Effector CD4-positive, alpha-beta T cell (primary cell): ENCODE results near the gene CMKLR1.

ENCODE experiments used
- DNase-seq: peaks from one replicate; pipeline ENCODE4 v3.0.0-alpha.2; 2020

CMKLR1 gene

DNA sequence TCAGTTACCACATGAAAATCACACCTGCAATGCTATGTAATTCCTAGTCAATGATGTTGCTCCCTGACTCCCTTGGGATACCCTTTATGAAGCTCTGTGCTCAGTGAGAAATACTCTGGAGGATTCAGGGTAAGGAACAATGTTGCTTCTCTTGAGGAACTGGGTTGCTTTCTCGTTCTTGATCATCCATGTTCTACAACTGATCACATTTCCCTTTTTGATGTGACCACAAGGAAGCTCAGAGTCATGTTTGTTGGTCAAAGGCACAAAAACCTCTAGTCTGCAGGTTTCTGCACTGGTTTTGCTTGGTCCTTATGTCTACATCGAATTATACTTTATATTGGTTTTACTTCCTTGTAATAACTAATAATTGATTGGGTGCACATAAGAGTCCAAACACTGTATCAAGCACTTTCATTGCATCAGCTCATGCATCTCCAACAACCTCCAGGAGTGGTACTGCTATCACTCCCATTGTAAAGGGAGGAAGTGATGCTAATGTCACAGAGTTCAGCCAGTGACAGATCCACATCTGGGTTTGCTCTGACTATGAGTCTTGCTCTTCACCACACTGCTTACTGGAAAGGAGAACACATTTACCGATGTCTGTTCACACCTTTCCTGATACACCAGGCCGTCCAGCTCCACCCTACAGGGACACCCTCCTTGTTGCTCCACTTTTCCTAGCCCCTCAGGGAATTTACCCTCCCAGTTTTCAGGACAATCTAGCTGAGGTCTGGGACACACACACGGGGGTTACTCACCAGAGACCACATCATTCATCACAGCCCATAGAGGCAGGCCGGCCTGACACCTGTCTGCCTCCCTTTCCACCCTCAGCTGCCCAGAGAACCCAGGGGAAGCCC is 41.0 kb downstream of the CMKLR1 start:
- DNase-seq: no peak

DNA sequence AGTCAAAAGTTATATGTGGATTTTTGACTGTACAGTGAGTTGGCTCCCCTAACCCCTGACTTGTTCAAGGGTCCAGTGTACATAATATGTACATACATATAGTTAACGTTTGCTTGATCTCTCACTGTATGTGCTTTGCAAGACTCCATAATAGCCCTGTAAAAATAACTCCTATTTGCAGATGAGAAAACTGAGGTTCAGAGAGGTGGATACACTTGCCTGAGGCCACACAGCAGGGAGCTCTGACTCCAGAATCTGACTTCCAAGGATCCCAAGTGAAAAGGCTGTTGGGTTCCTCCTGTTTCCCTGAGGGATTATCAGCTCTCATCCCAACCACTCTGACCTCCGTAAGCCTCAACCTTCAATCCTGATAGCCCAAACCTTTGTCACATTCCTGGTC is 41.7 kb downstream of the CMKLR1 start:
- DNase-seq: no peak

DNA sequence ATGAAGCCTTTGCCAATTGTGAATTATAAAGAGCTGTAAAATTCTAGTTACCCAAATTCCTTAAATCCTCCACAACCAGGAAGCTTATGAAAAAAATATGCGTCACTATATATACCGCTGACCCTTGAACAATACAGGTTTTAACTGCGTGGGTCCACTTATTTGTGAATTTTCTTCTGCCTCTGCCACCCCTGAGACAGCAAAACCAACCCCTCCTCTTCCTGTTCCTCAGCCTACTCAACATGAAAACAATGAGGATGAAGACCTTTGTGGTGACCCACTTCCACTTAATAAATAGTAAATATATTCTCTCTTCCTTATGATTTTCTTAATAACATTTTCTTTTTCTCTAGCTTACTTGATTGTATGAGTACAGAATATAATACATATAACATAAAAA is 42.2 kb downstream of the CMKLR1 start:
- no peak for DNase-seq

DNA sequence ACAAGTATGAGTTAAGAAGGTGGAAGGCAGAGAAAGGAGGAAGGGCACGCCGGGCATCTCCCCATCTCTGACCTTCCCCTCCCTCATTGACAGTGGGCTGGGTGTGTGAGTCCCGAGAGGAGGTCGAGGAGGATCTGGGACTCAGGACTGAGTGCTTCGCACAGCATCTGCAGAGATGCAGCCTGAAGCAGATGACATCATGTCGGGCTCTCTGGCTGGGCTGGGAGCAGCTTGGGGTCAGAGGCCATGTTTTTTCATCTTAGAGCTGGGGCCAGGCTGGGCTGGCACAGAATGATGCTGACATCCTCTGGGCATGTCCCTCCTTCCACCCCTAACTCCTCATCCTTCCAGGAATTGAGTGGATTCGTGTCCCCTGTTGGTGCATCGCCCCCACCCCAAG is 43.5 kb downstream of the CMKLR1 start:
- DNase-seq: no peak

DNA sequence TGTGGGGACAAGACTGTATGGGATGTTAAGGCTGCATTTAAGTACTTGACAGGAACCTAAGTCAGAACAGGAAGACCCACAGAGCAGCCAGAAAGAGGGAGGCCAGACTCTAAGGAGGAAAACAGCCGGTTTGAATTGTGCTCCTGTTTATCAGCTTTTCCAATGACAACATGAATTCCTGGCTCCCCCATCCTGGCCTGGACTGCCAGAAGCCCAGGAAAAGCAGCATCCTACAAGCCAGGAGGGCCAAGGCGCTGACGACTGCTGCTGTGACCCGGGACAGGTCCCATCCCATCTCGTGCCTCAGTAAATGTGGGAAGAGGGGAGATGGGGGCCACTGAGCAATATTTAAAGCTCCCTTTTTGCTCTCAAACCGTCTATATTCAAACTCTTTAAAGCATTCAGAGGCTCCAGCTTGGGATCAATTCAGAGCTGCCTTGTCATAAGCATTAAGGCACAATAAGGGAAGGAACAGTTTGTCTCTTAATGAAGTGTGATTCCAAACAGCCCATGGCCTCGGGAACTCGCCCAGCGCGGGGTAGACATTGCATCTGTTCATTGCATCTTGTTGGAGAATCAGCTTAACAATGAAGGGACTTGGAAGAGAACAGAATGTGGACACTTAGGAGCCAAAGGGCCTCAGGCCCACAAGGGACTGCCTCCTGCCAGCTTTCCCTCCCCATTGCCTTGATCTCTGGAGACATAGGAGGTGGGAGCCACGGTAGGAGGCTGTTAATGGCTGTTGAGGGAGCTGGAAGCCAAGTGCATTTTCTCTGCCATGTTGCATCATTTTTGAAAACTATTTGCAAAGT is 49.6 kb downstream of the CMKLR1 start:
- no peak for DNase-seq

DNA sequence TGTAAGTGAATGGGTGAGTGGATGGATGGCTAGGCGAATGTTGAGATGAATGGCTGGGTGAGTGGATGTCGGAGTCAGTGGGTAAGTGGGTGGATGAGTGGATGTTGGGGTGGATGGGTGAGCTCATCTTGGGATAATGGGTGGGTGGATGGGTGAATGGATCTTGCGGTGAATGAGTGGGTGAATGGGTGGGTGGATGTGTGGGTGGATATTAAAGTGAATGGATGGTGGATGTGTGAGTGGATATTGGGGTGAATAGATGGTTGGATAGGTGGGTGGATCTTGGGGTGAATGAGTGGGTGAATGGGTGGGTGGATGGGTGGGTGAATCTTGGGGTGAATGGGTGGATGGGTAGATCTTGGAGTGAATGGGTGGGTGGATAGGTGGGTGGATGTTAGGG is 51.9 kb downstream of the CMKLR1 start:
- no peak for DNase-seq

DNA sequence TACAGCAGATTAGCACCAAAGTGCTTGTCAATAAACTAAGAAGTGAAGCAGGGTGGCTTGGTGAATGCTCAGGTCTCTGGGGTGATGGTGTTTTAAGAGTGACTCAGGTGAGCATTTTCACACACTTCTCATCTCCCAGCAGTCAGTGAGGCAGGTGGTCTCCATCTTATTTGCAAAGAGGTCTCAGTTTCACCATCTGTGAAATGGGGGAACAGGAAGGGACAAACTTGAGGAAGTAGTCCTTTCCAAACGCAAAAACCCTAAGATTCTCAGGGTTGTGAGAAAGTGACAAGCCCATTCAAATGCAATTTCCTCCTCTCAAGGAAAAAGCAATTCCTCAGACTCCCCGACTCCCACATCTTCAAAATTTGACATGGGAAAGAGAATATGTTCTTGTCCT is 54.1 kb downstream of the CMKLR1 start:
- DNase-seq: no peak

DNA sequence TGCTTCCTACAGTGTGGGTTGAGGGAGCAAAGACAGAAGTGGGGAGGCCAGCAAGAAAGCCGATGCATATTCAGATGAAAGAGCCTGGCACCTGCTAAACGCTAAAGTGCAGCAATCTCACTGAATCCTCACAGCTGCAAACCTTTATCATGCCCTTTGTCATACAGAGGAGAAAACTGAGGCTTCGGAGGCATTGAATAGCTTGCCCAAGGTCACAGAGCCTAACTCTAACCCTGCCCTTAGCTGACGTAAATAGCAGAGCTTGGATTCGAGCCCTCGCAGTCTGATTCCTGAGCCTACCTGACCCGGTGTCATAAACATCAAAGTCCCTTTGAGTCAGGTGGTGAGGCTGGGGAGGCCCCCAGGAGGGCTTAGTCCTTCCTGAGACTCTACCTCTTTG is 54.9 kb downstream of the CMKLR1 start:
- DNase-seq: no peak

DNA sequence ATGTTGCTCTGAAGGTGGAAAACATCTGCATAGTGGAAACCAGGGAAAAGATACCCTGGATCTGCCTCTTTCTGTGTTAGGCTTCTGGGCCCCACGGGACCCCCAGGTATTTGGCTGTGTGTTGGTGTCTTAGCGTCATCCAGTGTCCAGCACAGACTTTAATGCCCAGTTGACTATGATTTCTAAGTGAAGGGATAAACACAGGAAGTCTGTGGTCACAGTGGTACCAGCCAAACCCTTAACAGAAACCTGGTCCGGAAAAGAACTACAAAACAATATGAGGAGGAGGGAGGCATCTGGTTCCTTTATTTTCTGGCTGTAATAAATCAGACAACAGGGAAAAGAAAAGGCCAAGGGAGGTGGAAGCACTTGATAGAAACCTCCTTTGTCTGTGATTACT is 56.4 kb downstream of the CMKLR1 start:
- DNase-seq: no peak

DNA sequence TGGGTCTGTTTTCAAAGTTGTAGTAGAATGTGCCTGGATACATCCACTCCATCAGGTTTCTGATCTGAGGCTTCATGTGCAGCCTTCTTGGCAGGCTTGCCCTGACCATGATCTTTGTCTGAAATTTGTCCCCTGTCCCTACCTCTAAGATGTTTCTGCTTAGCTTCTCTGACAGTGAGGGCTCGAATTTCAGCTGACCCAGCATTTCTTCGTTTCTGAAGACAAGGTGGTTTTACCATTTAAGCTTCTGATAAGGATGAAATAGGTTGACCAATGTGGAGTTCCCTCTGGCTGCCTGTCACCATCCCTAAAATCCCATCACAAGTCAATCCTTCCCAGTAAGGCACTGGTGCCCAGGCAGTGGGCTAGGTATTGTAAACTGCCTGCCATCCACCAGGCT is 57.0 kb downstream of the CMKLR1 start:
- no peak for DNase-seq

DNA sequence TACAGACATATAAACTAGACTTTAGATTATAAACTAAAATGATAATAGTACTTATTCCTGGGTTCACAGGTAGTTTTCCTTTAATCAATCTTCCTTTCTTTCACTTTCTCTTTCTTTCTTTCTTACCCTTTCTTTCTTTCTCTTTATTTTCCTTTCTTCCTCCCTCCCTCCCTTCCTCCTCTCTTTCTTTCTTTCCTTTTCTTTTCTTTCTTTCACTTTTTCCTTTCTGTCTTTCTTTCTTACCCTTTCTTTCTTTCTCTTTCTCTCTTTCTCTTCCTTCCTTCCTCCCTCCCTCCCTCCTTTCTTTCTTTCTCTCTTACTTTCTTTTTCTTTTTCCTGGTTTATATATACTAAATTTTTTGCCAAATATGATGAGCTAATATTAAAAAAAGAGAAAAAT is 61.5 kb downstream of the CMKLR1 start:
- DNase-seq: no peak

DNA sequence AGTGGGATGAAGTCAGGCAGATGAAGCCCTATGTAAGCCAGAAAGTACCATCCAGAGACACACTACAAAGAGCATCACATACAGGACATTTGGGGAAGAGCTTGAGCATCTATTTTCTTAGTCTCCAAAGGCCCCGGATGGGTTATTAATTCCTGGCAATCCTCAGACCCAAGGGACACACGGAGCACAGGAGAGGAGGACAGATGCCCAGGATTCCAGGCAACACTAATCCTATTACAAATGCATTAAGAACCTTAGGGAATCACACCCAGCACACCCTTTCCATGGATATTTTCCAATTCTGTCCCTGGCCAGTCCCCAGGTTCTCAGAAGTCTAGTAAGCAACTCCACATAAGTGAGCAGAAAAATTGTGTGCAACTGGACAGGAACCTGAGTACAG is 65.9 kb downstream of the CMKLR1 start:
- DNase-seq: no peak

DNA sequence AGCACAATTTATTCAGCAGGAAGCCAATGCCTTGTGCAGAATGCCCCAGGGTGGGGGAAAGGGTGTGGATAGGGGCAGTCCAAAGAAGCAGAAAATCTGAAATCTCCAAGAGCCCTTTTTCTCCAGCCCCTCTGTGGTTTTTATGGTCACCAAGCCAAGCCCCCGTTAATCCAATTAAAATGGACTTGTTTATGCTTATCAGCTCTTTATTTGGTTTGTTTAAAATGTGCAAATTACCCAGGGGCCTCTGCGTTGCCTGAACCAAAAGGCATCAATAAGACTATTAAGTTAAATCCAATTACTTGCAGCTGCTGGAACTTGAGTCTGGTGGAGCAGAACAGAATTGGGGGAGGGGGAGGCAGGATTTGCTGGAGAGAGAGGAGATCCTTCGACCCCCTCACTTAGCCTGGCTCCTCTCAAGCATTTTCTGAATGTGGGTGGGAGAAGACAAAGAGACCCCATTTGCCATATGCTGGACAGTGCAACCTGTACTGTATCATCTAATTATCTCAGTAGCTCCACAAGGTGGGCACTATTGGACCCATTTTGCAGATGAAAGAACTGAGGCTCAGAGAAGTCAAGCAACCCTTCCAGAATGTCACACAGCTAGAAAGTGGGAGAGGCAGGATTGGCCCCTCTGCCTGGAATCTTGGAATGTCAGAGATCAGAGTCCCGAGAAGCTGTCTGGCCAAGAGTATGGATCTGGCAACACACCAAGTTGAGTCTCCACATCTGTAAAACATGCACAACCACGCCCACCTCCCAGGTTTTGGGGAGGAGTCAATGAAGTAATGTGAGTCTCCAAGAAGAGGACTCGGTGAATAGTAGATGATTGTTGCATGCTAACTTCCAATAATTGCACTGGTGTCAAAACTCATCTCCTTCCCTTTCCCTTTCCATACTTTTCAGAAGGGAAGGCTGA is 66.9 kb downstream of the CMKLR1 start:
- DNase-seq: no peak

DNA sequence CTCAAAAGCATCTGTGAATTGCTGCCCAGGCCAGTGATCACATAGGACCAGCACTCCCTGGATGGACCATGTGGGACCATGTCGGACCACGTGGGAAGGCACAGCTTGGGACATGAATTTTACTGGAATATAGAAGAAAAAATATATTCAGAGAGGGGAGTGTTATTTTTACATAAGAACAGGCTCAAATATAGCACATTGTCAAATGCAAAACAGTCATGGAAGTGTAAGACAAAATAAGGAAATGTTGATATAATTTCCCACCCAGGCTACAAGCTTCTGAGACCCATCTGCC is 68.3 kb downstream of the CMKLR1 start:
- DNase-seq: no peak

DNA sequence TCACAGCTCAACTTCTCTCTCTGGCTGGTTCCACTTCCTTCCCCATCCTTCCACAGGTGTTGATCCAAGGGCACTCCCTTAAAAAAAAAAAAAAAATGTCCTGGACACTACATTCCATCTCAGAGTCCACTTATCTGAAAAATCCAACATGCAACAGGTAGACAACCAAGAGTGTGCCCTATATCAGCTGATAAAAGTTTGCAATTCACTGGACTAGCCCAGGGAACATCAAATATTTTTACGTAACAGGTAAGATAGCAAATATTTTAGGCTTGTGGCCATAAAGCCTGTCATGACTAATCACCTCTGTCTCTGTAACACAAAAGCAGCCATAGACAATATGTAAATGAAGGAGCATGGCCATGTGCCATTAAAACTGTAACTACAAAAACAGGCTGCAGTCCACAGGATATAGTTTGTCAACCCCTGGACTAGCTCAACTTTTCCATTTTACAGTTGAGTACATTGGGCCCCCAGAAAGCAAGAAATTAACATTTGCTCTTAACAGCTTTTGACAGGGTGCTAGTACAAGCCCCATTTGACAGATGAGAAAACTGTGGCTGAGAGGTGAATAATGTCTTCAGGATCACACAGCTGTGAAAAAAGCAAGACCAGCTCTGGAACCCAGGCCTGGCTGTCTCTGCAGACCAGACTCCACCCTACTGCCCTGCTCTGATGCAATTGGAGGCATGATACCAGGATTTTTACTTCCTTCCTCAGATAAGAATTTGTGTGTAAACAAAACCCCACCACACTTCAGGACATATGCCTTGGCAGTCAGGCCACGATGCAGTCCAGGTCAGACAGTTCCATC is 68.9 kb downstream of the CMKLR1 start:
- no peak for DNase-seq

DNA sequence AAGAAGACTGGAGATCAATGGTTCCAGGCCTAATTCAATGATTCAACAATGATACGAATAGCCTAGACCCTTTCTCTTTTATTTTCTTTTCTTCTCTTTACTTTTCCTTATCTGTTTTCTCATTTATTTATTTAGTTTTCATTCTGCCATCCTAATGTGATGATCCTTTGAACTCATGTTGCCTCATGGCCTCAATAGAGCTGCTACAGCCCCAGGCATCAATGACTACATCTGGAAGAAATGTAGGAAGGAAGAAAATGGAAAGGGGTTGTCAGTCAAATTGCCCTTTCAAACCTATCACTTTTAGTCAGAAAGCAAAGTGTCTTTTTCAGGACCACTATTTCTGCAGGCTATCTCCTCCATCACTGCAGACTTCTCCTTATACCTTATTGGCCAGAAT is 69.9 kb downstream of the CMKLR1 start:
- no peak for DNase-seq

DNA sequence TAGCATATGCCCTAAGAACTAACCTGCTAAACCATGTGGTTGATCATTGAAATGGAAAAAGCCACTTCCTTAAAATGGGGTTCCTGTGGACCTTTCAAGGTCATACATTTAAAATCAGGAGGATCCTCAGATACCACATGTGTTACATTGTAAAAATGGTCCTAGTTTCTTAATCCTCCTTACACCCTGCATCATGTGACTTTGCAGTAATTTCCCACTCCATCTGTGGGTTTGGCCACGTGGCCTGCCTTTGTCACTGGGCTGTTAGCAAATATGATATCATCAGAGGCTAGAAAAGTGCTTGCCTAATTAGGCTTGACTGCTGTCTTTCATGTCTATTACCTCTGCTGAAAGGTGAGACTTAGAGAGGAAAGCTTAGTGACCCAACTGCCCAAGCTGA is 70.7 kb downstream of the CMKLR1 start:
- no peak for DNase-seq

DNA sequence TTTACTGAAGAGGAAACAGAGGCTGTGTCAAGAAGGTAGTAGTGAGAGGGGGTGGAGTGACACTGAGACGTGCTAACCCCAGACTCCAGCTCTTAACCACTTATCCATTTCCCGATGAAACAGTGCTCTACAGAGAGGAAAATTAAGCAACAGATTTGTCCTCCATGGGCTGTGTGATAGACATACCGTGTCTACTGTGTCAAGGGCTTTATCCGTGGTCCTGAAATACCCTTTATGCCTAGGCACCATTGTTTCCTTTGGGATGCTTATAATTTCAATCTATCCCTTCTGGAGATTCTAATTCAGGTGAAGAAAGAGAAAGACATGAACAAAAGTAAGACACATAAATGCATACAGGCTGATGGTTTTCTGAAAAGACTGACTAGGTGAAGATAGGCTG is 71.7 kb downstream of the CMKLR1 start:
- DNase-seq: no peak

DNA sequence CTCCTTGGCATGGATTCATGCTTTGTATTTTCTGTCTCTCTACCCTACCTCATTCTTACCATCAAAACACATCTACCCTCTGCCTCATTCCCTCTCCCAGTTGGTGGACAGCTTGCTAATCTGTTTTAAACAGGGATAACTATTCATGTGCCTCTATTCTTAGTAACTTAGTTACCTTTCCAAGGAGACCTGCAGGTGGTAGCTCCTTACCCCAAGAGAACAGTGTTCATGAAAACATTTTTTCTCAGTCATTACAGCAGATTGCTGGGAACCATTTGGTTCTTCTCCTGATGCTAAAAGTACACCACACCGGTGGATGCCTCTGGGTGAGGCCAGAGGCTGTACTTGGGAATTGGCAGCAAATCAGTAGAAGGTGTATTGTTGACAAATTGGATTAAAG is 73.0 kb downstream of the CMKLR1 start:
- no peak for DNase-seq

DNA sequence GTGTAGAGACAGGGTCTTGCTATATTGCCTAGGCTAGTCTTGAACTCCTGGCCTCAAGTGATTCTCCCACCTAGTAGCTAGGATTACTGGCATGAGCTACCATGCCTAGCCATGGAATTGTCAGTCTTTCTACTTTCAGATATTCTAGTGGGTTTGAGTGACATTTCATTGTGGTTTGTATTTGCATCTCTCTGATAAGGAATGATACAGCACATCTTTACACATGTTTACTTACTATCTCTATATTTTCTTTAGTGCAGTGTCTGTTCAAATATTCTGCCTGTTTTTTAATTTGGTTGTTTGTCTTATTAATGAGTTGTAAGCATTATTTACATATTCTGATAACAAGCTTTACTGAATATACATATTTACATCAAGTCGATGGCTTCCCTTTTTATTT is 73.6 kb downstream of the CMKLR1 start:
- no peak for DNase-seq

DNA sequence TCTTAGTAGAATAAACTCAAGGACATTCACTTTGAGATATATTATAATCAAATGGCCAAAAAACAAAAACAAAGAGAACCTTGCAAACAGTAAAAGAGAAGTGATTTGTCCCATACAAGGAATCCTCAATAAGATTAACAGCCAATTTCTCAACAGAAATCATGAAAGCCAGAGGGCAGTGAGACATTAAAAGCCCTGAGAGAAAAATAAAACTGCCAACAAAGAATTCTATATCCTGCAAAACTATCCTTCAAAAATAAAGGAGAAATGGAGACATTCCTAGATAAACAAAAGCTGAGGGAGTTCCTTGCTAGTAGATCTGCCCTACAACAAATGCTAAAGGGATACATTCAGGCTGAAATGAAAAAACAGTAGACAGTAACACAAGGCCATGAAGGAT is 78.1 kb downstream of the CMKLR1 start:
- no peak for DNase-seq

DNA sequence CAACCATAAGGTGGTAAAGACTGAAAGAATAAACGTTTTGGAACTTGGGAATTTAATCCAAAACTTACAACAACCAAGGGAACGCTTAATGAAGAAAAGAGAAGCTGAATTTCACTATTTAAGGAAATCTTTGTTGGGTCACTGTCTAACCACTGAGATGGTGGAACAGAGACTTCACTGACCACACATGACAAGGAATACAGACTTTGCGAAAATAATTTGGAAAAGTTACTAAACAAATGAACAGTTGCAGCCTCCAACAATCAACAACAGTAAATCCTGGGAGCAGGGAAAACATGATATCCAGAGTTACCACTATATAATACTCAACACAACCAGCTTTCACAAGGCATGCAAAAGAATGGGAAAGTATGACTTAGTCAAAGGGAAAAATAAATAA is 79.1 kb downstream of the CMKLR1 start:
- no peak for DNase-seq
